Stimulated activated CD4-positive, alpha-beta T cell treated with anti-CD3 and anti-CD28 coated beads, Interleukin-2, amount 100 ng/mL, for 48 hours (primary cell): ENCODE data around the gene SLC22A7.
"Not testable (repeated sequence)": the region's sequence is repeated elsewhere in the genome, so short reads cannot be mapped to it uniquely, and the experiment has no call there.

Experiments used
- DNase-seq, 2 donors: peaks; one replicate each; pipeline ENCODE4 v3.0.0-alpha.2; 2020

The SLC22A7 gene

GRCh38 chr6:43284991-43285781, 12.9 kb upstream of the SLC22A7 start:
- no peak for DNase-seq

GRCh38 chr6:43285832-43286231, 12.2 kb upstream of the SLC22A7 start:
- no peak for DNase-seq

DNA sequence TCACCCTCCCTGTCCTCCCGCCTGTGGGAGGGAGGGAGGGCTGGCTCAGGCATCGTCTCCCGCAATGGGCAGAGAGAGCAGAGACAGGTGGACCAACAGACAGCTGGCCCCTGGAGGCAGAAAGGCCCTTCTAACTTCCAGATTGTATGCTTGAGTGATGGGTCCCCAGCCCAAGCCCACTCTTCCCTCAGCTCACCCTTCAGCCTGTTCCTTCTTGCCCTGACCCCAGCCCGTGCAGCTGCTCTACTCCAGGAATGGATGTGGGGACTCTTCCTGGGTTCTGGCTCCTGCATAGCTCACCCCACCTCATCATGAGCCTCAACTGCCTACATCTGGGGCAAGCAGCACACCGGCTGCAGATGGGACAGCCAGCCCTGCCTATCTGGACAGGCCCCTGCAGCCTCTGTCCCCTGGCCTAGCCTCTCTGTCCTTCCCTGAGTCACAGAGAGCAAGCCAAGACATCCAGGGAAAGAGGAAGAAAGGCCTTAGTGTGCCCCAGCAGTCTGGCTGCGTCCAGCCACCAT, 11.5 kb upstream of the SLC22A7 start:
- no peak for DNase-seq

- DNase-seq: no peak
Measured at GRCh38 chr6:43286980-43287716, 10.9 kb upstream of the SLC22A7 start.

- no peak for DNase-seq
Measured at GRCh38 chr6:43287717-43288679, 10.1 kb upstream of the SLC22A7 start.

GRCh38 chr6:43290339-43290904, 7.6 kb upstream of the SLC22A7 start:
- DNase-seq: no peak

GRCh38 chr6:43290905-43291355, 7.1 kb upstream of the SLC22A7 start:
- DNase-seq: no peak

DNA sequence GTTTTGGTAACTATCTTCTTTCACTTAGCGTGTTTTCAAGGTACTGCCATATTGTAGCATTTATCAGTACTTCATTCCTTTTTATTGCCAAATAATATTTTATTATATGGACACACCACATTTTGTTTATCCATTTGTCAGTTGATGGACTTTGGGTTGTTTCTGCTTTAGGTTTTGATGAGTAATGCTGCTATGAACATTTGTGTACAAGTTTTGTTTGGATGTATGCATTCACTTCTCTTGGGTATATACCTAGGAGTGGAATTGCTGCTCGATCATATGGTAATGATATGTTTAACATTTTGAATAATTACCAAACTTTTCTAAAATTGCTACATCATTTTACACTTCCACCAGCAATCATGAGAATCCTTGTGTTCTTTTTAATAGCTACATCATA, 6.4 kb upstream of the SLC22A7 start:
- DNase-seq: no peak

- no peak for DNase-seq
Measured at GRCh38 chr6:43292341-43292740, 5.7 kb upstream of the SLC22A7 start.

DNA sequence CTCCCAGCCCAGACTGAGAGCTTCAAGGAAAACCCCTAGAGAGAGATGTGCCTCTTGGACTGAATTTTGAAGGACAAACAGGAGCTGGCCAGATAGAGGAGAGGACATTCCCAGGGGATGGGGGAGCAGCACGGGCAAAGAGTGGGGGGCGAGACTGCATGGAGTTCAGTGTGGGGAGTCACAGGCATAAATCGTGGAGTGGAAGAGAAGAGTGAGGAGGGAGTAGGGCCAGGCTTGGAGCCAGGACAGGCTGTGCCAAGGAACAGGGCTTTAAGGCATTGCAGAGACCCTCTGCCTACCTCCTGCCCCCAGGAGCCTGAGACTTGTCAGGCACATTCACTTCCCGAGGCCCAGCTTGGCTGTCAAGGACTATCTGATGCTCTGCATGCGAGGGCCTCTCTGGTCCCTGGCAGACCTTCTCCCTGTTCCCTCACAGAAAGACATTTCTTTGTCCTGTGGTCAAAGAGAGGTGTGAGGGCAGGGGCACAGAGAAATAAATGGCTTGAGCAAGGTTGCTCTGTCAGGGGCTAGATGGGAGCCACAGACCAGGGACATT, 5.2 kb upstream of the SLC22A7 start:
- DNase-seq: no peak

DNA sequence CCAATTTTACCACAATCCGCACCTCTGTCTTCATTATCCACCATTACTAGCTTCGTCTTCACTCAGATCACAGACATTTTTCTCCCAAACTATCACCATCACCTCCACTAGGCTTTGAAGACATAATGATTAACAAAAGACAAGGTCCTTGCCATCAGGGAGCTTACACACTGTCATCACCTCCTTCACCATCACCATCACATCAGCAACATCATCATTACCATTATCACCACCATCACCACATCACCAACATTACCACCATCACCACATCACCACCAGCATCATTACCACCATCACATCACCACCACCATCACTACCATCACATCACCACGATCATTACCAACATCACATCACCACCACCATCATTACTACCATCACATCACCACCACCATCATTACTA, 4.4 kb upstream of the SLC22A7 start:
- DNase-seq: no peak

- DNase-seq: no peak
Measured at GRCh38 chr6:43294536-43294935, 3.5 kb upstream of the SLC22A7 start.

DNA sequence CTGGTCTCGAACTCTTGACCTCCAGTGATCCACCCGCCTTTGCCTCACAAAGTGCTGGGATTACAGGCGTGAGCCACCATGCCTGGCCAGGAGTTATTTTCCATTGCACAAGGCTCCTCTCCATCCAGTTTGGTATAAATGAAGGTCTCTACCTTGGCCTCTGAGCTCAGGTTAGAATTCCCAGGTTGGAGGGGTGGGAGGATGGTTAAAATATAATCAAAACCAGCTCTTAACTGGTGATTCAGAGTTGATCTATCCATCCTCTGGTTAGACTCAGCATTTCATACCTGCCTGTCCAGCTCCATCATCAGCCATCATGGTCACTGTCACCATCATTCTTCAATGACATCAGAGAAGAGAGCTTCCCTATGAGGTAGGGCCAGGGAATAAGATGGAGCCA, 2.6 kb upstream of the SLC22A7 start:
- DNase-seq: no peak

DNA sequence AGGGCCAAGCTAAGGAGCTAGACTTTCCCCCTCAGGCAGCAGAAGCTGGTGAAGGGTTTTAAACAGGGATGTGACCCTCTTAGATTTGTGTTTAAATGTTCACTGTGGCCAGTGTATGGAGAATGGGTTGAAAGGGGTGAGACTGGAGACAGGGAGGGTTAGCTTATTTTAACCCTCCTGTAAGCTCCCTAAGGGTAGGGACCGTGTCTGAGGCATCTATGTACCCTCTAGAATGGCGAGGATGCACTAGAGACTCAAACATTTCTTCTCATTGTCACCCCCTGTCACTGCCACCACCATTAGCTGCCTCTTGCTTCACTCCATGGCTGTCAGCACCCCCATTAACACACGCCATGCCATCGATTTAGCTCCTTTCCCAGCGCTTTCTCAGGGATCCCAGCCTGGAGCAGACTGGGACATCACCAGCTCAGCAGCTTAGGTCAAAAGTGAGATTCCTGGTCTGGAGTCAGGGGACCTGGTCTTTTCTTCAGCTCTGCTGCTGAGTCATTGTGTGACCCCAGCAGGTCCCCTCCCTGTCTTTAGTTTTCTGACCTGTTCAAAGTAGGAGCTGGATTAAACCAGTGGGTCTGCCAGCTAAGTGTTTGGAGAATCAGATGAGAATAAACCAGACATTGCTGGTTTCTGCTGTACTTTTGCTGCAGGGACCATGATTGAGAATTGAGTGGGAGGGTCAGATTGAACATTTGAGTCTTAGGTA, 1.1 kb upstream of the SLC22A7 start:
- DNase-seq: no peak

- no peak for DNase-seq
Measured at GRCh38 chr6:43298565-43299337, 691 bp downstream of the SLC22A7 start.

DNA sequence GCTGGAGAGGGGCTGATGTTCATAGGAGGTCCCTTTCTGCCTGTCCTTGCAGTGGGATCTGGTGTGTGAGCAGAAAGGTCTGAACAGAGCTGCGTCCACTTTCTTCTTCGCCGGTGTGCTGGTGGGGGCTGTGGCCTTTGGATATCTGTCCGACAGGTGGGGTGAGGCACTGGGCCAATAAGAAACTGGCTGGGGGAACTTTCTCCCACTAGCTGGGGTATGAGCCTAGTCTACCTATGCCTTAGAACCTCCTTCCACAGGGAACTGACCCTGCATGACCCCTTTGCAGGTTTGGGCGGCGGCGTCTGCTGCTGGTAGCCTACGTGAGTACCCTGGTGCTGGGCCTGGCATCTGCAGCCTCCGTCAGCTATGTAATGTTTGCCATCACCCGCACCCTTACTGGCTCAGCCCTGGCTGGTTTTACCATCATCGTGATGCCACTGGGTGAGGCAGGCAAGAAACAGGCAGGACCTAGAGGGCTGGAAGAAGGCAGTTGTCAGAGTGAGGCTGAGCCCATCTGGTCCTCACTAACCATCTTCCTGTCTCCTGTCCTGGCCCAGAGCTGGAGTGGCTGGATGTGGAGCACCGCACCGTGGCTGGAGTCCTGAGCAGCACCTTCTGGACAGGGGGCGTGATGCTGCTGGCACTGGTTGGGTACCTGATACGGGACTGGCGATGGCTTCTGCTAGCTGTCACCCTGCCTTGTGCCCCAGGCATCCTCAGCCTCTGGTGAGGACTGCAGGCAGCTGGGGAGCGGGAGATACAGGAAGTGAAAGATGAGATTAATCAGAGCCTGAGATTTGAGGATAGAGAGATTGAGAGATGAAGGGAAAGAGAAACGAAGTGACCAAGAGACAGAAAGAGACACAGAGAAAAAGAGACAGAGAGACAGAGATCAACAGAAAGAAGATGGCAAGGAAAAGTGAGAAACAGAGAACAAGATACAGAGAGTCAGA, 1.6 kb downstream of the SLC22A7 start:
- DNase-seq: no peak

DNA sequence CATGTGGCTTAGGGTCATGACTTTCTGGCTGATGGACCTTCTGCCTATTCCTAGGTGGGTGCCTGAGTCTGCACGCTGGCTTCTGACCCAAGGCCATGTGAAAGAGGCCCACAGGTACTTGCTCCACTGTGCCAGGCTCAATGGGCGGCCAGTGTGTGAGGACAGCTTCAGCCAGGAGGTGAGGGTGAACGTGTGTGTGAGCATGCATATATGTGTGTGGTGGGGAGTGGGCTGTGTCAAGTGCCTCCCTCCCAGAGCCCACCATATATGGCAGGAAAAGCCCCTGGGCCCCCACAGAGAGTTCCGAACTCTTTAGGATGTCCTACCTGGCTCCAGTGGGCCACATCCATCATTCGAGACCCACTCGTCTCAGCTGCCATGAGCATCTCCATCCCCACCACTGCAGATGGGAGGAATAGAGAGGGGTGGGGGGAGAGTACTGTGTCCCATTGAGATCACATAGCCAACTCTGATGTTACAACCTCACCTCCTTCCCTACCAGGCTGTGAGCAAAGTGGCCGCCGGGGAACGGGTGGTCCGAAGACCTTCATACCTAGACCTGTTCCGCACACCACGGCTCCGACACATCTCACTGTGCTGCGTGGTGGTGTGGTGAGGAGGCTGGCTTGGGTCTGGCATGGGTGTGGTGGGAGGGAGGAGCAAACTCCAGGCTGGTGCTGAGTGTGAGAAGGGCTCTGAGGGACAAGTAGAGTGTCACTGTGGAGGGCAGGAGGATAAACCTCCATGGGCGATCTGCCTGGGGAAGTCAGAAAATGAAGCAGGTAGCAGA, 3.2 kb downstream of the SLC22A7 start:
- DNase-seq: no peak

DNA sequence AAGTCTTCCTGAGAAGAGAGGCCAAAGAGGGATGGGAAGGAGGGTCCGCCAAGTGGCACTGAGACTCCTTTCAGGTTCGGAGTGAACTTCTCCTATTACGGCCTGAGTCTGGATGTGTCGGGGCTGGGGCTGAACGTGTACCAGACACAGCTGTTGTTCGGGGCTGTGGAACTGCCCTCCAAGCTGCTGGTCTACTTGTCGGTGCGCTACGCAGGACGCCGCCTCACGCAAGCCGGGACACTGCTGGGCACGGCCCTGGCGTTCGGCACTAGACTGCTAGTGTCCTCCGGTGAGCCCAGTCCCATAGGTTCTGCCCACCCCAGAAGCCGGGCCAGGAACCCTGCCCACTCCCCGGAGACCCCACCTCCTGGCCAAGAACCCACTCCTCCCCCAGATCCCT, 4.1 kb downstream of the SLC22A7 start:
- DNase-seq: no peak

GRCh38 chr6:43303006-43303405, 4.9 kb downstream of the SLC22A7 start:
- DNase-seq: not testable (repeated sequence)
